Endothelial cell of umbilical vein (primary cell): ENCODE results near the gene THOC5. TPM values are rescaled to one million over a fixed set of nuclear protein-coding genes. Genes with fewer than 3 reads are reported as not detected.
A peak's percentile ranks its signal among the peaks of the same experiment; 100 is the strongest.

ENCODE experiments used
- Bru-seq: library from RNA; stranded (reverse); fragments of 400-500 nt; gene quantifications from one replicate; lab custom pipeline; 2021; lab: Mats Ljungman, UMichigan
- BruChase-seq, 2 experiments: library from RNA; stranded (reverse); fragments of 400-500 nt; gene quantifications; one replicate each; lab custom pipeline; 2021; lab: Mats Ljungman, UMichigan
- BruUV-seq: library from RNA; stranded (reverse); fragments of 400-500 nt; replicated peaks from 2 replicates; lab custom pipeline; 2021; lab: Mats Ljungman, UMichigan
- CTCF ChIA-PET: fragments of 300-600, 350-600 bp; sonication (Branson Sonifier 250); formaldehyde crosslinking; loops from one replicate; lab custom pipeline; 2021; ENCODE audit warnings: antibody characterized with exemption, inconsistent platforms; lab: Charles Lee
- POLR2A ChIA-PET: fragments of 300-600, 350-600 bp; sonication (Branson Sonifier 250); formaldehyde crosslinking; loops from one replicate; lab custom pipeline; 2021; ENCODE audit warnings: antibody characterized with exemption, inconsistent platforms; lab: Charles Lee
- DNase-seq: peaks from one replicate; pipeline ENCODE4 v3.0.0-alpha.2; 2011; ENCODE audit warnings: low read depth, low spot score
- FAIRE-seq: peaks from 2 replicates; lab custom pipeline; 2011; peaks lifted over from hg19 to GRCh38; lab: Jason Lieb, UNC
- H2AFZ ChIP-seq: 2 replicates; pipeline ENCODE4 v1.6.0; 2012; ENCODE audit warnings: low read depth, low read length, control low read depth, inconsistent platforms
- H3K27ac ChIP-seq: 2 replicates; pipeline ENCODE4 v1.5.1; 2011; ENCODE audit warnings: low read depth, mild to moderate bottlenecking, control low read depth, low read length, moderate library complexity; ENCODE audit not compliant: insufficient read depth
- H3K27me3 ChIP-seq, 2 experiments: 2 replicates each; pipeline versions ENCODE4 v1.6.0 to v1.6.1; 2011; ENCODE audit warnings: low read length in 2 of 2, mixed read lengths in 1 of 2; ENCODE audit not compliant: control insufficient read depth in 2 of 2, insufficient read depth in 2 of 2
- H3K36me3 ChIP-seq, 2 experiments: 2 replicates in 1 of 2; 3 replicates in 1 of 2; pipeline ENCODE4 v1.5.1; 2011; ENCODE audit warnings: low read length in 2 of 2, mild to moderate bottlenecking in 1 of 2, moderate library complexity in 1 of 2; ENCODE audit not compliant: control insufficient read depth in 2 of 2, insufficient read depth in 2 of 2; ENCODE audit errors: extremely low read depth in 1 of 2
- H3K4me1 ChIP-seq: 3 replicates; pipeline ENCODE4 v1.5.1; 2011; ENCODE audit warnings: mild to moderate bottlenecking, low read length; ENCODE audit not compliant: control insufficient read depth, insufficient read depth; ENCODE audit errors: extremely low read depth
- H3K4me2 ChIP-seq: 2 replicates; pipeline ENCODE4 v1.6.1; 2011; ENCODE audit warnings: low read length, control low read depth, mixed read lengths; ENCODE audit not compliant: insufficient read depth
- H3K4me3 ChIP-seq, 3 experiments: fragments of 200-600 bp in 1 of 3; sonication (generic), shearing (Covaris generic) in 1 of 3; replicated peaks in 1 of 3; 2 replicates each; pipeline ENCODE4 v1.5.1; 2011 to 2016; ENCODE audit warnings: control low read depth in 3 of 3, low read length in 3 of 3, mild to moderate bottlenecking in 2 of 3, inconsistent platforms in 1 of 3, low read depth in 1 of 3, moderate library complexity in 1 of 3; ENCODE audit not compliant: insufficient read depth in 1 of 3
- H3K79me2 ChIP-seq: 2 replicates; pipeline ENCODE4 v1.6.0; 2012; ENCODE audit warnings: low read length, inconsistent platforms; ENCODE audit not compliant: control insufficient read depth, insufficient read depth
- H3K9ac ChIP-seq: replicated peaks from 2 replicates; pipeline ENCODE3; 2011; ENCODE audit warnings: low read length, control low read depth; ENCODE audit not compliant: insufficient read depth; ENCODE audit errors: extremely low read depth
- H3K9me1 ChIP-seq: replicated peaks from 3 replicates; pipeline ENCODE4 v1.6.0; 2011; ENCODE audit warnings: mild to moderate bottlenecking, low read length; ENCODE audit not compliant: control insufficient read depth, insufficient read depth; ENCODE audit errors: extremely low read depth
- H3K9me3 ChIP-seq: replicated peaks from 2 replicates; pipeline ENCODE4 v1.5.1; 2012; ENCODE audit warnings: low read length, inconsistent platforms; ENCODE audit not compliant: control insufficient read depth, insufficient read depth
- H4K20me1 ChIP-seq: replicated peaks from 2 replicates; pipeline ENCODE3; 2011; ENCODE audit warnings: mild to moderate bottlenecking, low read length; ENCODE audit not compliant: control insufficient read depth, insufficient read depth; ENCODE audit errors: extremely low read depth
- EZH2 ChIP-seq: IDR thresholded peaks from 2 replicates; pipeline ENCODE4 v1.6.1; 2012; ENCODE audit warnings: borderline replicate concordance, low read depth, mild to moderate bottlenecking, moderate library complexity, low read length, inconsistent platforms; ENCODE audit not compliant: severe bottlenecking
- FOS ChIP-seq: IDR thresholded peaks from 2 replicates; pipeline ENCODE4 v1.6.1; 2011; ENCODE audit warnings: mild to moderate bottlenecking, low read length, moderate library complexity, borderline replicate concordance; ENCODE audit not compliant: insufficient read depth
- GATA2 ChIP-seq: IDR thresholded peaks from 2 replicates; pipeline ENCODE4 v1.7.0; 2011; ENCODE audit warnings: low read depth, mild to moderate bottlenecking, moderate library complexity, mixed read lengths, low read length; ENCODE audit not compliant: insufficient read length, insufficient read depth
- JUN ChIP-seq: IDR thresholded peaks from 2 replicates; pipeline ENCODE4 v1.6.1; 2011; ENCODE audit warnings: borderline replicate concordance, low read depth; ENCODE audit not compliant: insufficient read length, insufficient read depth
- MYC ChIP-seq: IDR thresholded peaks from one replicate; pipeline ENCODE4 v1.6.1; 2011; ENCODE audit warnings: mild to moderate bottlenecking, low read depth, low read length
- POLR2A ChIP-seq: IDR thresholded peaks from 2 replicates; pipeline ENCODE4 v1.6.1; 2012; ENCODE audit warnings: low read depth, mild to moderate bottlenecking, control low read depth, low read length
- POLR2AphosphoS5 ChIP-seq: IDR thresholded peaks from 2 replicates; pipeline ENCODE4 v1.6.1; 2012; ENCODE audit warnings: low read depth, mild to moderate bottlenecking, control low read depth, low read length, moderate library complexity; ENCODE audit not compliant: insufficient read depth
- dilution Hi-C: fragments of 300-500 bp; cut with MboI; formaldehyde crosslinking; loops from one replicate; pipeline ENCODE4 v1.15.0; 2019; ENCODE audit warnings: low sequenced_read_pairs; ENCODE audit not compliant: extremely low pct_ligation_motif_present
- intact Hi-C: fragments of 100-400 bp; cut with micrococcal nuclease; formaldehyde crosslinking; loops from one replicate; pipeline ENCODE4 v1.10.0; 2022
- long read RNA-seq: library from polyadenylated mRNA; stranded (forward); transcript quantifications from one replicate; pipeline ENCODE4 v2.0.0, GENCODE V29; 2021
- polyA minus RNA-seq, 3 experiments: library from RNA; depleted of rRNA, polyadenylated mRNA; stranded (reverse); fragments of >200 nt; gene quantifications; 1 replicate in 1 of 3; 2 replicates in 2 of 3; pipeline ENCODE4 v1.2.3, GENCODE V29; 2011
- polyA plus RNA-seq, 4 experiments: library from polyadenylated mRNA; depleted of rRNA in 3 of 4; stranded (reverse) in 3 of 4; unstranded in 1 of 4; fragments of >200 nt; gene quantifications; 2 replicates each; pipeline versions ENCODE4 v1.2.1 to v1.2.3, GENCODE V29; 2011 to 2012; ENCODE audit warnings: missing spikeins in 1 of 4
- total RNA-seq: library from RNA; stranded (reverse); gene quantifications from 2 replicates; pipeline ENCODE4 v1.2.3, GENCODE V29; 2021
- TF ChIP-seq, protein P1 (sequence below): IDR thresholded peaks from 2 replicates; pipeline ENCODE4 v1.6.1; 2011; ENCODE audit not compliant: insufficient read depth, insufficient read length
- TF ChIP-seq, protein P2 (sequence below), 2 donors: IDR thresholded peaks; 1 replicate in 1 of 2; 2 replicates in 1 of 2; pipeline ENCODE4 v1.5.1; 2011; ENCODE audit warnings: low read length in 2 of 2, mild to moderate bottlenecking in 2 of 2, moderate library complexity in 2 of 2, control low read depth in 1 of 2, inconsistent platforms in 1 of 2, low read depth in 1 of 2; ENCODE audit not compliant: insufficient read depth in 1 of 2; ENCODE audit errors: extremely low read depth in 1 of 2

THOC5 gene
- total RNA-seq (73.8 and 82.9 TPM in 2 replicates), polyA plus RNA-seq (35.0 and 37.8 TPM in 2 replicates), polyA minus RNA-seq (63.6 and 64.5 TPM in 2 replicates), Bru-seq, nascent RNA (percentile 70 among the genes with signal in this experiment), BruChase-seq, experiment 1, labeled RNA remaining after a 6-hour chase (percentile 89 among the genes with signal in this experiment), BruChase-seq, experiment 2, labeled RNA remaining after a 2-hour chase (percentile 76 among the genes with signal in this experiment)
- 45.1 and 48.8 TPM in 2 replicates for polyA plus RNA-seq (2011; cell fraction: cytosol; rRNA removed)
- polyA plus RNA-seq (2011; cell fraction: nucleus; rRNA removed) = 133 and 150 TPM in 2 replicates
- polyA plus RNA-seq (2012) = 48.2 and 56.8 TPM in 2 replicates
- 33.2 TPM for polyA minus RNA-seq (2011; cell fraction: cytosol; rRNA and poly(A)+ RNA removed)
- 33.6 and 44.1 TPM in 2 replicates for polyA minus RNA-seq (2011; cell fraction: nucleus; rRNA and poly(A)+ RNA removed)
- long read RNA-seq, full-length matches to known transcripts = 53 of 95 reads
- long read RNA-seq, partial matches to known transcripts = 10 of 95 reads
- long read RNA-seq, other reads (novel, unspliced or antisense) = 32 of 95 reads

DNA sequence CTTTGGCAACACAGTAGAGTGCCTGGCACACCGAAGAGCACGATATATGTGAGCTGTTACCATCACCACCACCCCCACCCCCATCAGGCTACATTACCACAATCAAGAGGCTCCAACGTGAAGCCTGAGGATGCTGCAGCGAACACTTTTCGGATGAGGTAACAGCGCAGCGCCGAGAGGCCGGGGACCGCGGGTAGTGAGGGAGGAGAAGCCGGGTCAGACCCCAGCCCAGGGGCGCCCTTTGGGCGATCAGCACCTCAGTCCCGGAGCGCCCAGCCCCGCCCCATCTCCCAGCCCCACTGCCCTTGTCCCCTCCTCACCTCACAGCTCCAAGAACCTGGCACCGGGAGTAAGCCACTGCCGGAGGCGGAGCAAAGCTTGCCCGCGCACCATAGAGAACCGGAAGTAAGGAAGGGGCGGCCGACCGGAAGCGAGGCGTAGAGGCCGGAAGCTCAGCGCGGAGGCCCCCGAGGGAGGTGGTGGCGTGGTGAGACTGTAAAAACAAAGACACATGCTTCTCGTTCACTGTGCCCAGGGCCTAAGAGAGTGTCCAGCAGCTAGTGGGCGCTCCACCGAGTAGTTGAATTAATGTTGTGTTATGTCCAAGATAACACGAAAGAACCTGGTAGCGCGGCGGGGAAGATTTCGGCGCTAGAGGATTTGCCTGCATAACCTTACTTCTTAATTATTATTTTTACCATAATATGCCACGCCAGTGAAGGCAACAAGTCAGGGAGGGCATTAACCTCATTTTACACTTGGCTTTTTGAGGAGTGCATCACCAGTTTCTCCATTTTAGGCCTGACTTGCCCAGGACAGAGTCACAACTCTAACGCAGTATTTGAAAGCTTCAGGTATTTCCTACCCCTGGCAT, at the start of gene THOC5:
Gene THOC5 (minus strand): TSS at position 407 of the 874 bp plus-strand sequence. CDS start 4,610 bp downstream, outside the sequence.
- H3K36me3 ChIP-seq = peaks cover 2 to 17% of the 10 kb centered on the region in 2 experiments
- dilution Hi-C loops = no loop called here
- peaks cover 8% of the 10 kb centered on the region for H3K4me1 ChIP-seq
- H3K27me3 ChIP-seq = no peaks in the 10 kb centered on the region
- H3K9me1 ChIP-seq = no peaks in the 10 kb centered on the region
- ChIA-PET CTCF (interaction anchor here (0.6 to 2.5 kb wide), 22 partner anchors 8 to 535 kb away, joined by 3 to 9 read pairs (median 3); no protein-coding TSS in a partner anchor), POLR2A (interaction anchor here (0.6 to 1.0 kb wide), 2 partner anchors 11 to 54 kb away, joined by 4 read pairs; no protein-coding TSS in a partner anchor)
- H4K20me1 ChIP-seq = no peaks in the 10 kb centered on the region
- H3K27ac ChIP-seq = peak within 1 kb of the TSS; percentile 67
- peaks cover 20% of the 10 kb centered on the region for H3K79me2 ChIP-seq
- TSS peak; percentile 93 for BruUV-seq
- peak within 1 kb of the TSS; percentile 43 to 91 (median 47) for H3K4me3 ChIP-seq
- H2AFZ ChIP-seq = peak within 1 kb of the TSS; percentile 72
- peak within 1 kb of the TSS; percentile 71 for H3K9ac ChIP-seq
- intact Hi-C loops = loop anchor here (1.0 to 2.0 kb wide), 3 partner anchors 27 to 69 kb away; partner anchors contain the start of genes NF2 and NIPSNAP1
- no peaks in the 10 kb centered on the region for H3K9me3 ChIP-seq
- TF ChIP-seq JUN (no peak), POLR2AphosphoS5 (peak; percentile 93), EZH2 (no peak), POLR2A (peak; percentile 84), MYC (peak; percentile 97), FOS (no peak), GATA2 (no peak)
- TF ChIP-seq, protein P1, sequence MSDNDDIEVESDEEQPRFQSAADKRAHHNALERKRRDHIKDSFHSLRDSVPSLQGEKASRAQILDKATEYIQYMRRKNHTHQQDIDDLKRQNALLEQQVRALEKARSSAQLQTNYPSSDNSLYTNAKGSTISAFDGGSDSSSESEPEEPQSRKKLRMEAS = peak; percentile 82
- TF ChIP-seq, protein P2, sequence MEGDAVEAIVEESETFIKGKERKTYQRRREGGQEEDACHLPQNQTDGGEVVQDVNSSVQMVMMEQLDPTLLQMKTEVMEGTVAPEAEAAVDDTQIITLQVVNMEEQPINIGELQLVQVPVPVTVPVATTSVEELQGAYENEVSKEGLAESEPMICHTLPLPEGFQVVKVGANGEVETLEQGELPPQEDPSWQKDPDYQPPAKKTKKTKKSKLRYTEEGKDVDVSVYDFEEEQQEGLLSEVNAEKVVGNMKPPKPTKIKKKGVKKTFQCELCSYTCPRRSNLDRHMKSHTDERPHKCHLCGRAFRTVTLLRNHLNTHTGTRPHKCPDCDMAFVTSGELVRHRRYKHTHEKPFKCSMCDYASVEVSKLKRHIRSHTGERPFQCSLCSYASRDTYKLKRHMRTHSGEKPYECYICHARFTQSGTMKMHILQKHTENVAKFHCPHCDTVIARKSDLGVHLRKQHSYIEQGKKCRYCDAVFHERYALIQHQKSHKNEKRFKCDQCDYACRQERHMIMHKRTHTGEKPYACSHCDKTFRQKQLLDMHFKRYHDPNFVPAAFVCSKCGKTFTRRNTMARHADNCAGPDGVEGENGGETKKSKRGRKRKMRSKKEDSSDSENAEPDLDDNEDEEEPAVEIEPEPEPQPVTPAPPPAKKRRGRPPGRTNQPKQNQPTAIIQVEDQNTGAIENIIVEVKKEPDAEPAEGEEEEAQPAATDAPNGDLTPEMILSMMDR (IDR thresholded peaks at IDR 0.05; ENCODE audit: extremely low read depth in 1 of 2, insufficient read depth in 1 of 2, low read depth in 1 of 2, low read length in 2 of 2) = peak; percentile 77 to 81
- peak within 1 kb of the TSS; percentile 77 for H3K4me2 ChIP-seq
- peak; percentile 99 for FAIRE-seq
- DNase-seq = peak; percentile 97
